ENCODE data around the gene B4GALT7. TPM values are rescaled to one million over a fixed set of nuclear protein-coding genes. Genes with fewer than 3 reads are reported as not detected.

The B4GALT7 gene
- polyA plus RNA-seq, 1 of the 3 experiments (the other 2 are of a cell fraction), result 37.5 TPM

GRCh38 chr5:177605667-177606066 lies 5.7 kb downstream of the B4GALT7 start:
- TF ChIP-seq MEF2A (IDR thresholded peaks at IDR 0.05; ENCODE audit: borderline replicate concordance, low read depth) (no peak), RFX5 (IDR thresholded peaks at IDR 0.05; ENCODE audit: low read length) (no peak), MAX (IDR thresholded peaks at IDR 0.05; ENCODE audit: low read depth) (no peak), GATA2 (CRISPR knock-in tag; IDR thresholded peaks at IDR 0.05) (no peak), JUND (IDR thresholded peaks at IDR 0.05) (no peak), FOXM1 (IDR thresholded peaks at IDR 0.05; ENCODE audit: low read depth) (no peak), TEAD4 (IDR thresholded peaks at IDR 0.05; ENCODE audit: borderline replicate concordance, insufficient read depth) (no peak), SIN3A (IDR thresholded peaks at IDR 0.05; ENCODE audit: borderline replicate concordance, low read depth, low read length) (no peak), USF2 (IDR thresholded peaks at IDR 0.05; ENCODE audit: borderline replicate concordance, low read depth, low read length) (no peak), RCOR1 (IDR thresholded peaks at IDR 0.05; ENCODE audit: low read length) (no peak), YY1 (IDR thresholded peaks at IDR 0.05; ENCODE audit: low read depth) (no peak)
- TF ChIP-seq, protein P1, sequence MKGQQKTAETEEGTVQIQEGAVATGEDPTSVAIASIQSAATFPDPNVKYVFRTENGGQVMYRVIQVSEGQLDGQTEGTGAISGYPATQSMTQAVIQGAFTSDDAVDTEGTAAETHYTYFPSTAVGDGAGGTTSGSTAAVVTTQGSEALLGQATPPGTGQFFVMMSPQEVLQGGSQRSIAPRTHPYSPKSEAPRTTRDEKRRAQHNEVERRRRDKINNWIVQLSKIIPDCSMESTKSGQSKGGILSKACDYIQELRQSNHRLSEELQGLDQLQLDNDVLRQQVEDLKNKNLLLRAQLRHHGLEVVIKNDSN (IDR thresholded peaks at IDR 0.05; ENCODE audit: borderline replicate concordance, low read depth), result no peak
- TF ChIP-seq, protein P2, sequence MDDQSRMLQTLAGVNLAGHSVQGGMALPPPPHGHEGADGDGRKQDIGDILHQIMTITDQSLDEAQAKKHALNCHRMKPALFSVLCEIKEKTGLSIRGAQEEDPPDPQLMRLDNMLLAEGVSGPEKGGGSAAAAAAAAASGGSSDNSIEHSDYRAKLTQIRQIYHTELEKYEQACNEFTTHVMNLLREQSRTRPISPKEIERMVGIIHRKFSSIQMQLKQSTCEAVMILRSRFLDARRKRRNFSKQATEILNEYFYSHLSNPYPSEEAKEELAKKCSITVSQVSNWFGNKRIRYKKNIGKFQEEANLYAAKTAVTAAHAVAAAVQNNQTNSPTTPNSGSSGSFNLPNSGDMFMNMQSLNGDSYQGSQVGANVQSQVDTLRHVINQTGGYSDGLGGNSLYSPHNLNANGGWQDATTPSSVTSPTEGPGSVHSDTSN (IDR thresholded peaks at IDR 0.05), result no peak
- CTCF ChIA-PET, result no interaction called here
- H3K79me2 ChIP-seq (ENCODE audit: insufficient read depth), result peaks cover 15% of the 10 kb centered on the region
- H3K9me3 ChIP-seq, result no peaks in the 10 kb centered on the region
- peaks cover 0 to 19% of the 10 kb centered on the region in 2 experiments for H3K36me3 ChIP-seq (replicated peaks in 1 of 2; ENCODE audit: control insufficient read depth in 1 of 2, insufficient read depth in 2 of 2, low read length in 1 of 2)
- no peak for DNase-seq
- H3K27ac ChIP-seq (ENCODE audit: low read depth in 2 of 2, low read length in 1 of 2), result no peak overlapping the region
- no peak overlapping the region for H2AFZ ChIP-seq (ENCODE audit: low read depth)
- H3K9me2 ChIP-seq, result no peaks in the 10 kb centered on the region
- no peaks in the 10 kb centered on the region for H3K27me3 ChIP-seq (ENCODE audit: insufficient read depth)
- H4K20me1 ChIP-seq (ENCODE audit: insufficient read depth), result no peaks in the 10 kb centered on the region
- WGBS (ENCODE audit: low lambda C conversion rate), result 91% methylated on average over 6 of the region's 6 CpGs
- peaks cover 3 to 26% of the 10 kb centered on the region in 2 experiments; a peak in 1 of 4 replicates for H3K4me1 ChIP-seq (ENCODE audit: control insufficient read depth in 1 of 2, insufficient read depth in 2 of 2, low read depth in 1 of 2, low read length in 1 of 2)
- no peak overlapping the region for H3K9ac ChIP-seq
- no peaks in the 10 kb centered on the region for H3F3A ChIP-seq (replicated peaks; ENCODE audit: insufficient read depth)
- H3K4me2 ChIP-seq, result no peak overlapping the region
- no peak overlapping the region for H3K4me3 ChIP-seq (ENCODE audit: low read depth in 2 of 2, low read length in 1 of 2)
- POLR2A ChIA-PET, result no interaction called here
